Astrocyte of the hippocampus (primary cell): ENCODE results near the gene FLT4.
"Not testable (repeated sequence)": the region's sequence is repeated elsewhere in the genome, so short reads cannot be mapped to it uniquely, and the experiment has no call there.

Experiments used
- DNase-seq: peaks from one replicate; pipeline ENCODE4 v3.0.0; 2011; ENCODE audit warnings: low read depth, low spot score

FLT4 gene

GRCh38 chr5:180649297-180650039 lies at the start of gene FLT4:
TSS of gene FLT4 (minus strand) at chr5:180649600. CDS start at chr5:180649545, 55 bp downstream.
- DNase-seq: no peak

DNA sequence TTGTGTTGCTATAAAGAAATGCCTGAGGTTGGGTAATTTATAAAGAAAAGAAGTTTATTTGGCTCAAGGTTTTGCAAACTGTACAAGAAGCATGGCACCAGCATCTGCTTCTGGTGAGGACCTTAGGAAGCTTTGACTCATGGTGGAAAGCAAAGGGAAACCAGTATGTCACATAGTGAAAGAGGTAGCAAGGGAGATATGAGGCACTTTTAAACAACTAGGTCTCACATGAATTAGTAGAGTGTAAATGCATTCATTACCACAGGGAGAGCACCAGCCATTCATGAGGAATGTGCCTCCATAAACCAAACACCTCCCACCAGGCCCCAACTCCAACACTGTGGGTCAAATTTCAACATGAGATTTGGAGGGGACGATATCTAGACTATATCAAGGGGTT lies 49.6 kb upstream of the FLT4 start:
- DNase-seq: no peak

DNA sequence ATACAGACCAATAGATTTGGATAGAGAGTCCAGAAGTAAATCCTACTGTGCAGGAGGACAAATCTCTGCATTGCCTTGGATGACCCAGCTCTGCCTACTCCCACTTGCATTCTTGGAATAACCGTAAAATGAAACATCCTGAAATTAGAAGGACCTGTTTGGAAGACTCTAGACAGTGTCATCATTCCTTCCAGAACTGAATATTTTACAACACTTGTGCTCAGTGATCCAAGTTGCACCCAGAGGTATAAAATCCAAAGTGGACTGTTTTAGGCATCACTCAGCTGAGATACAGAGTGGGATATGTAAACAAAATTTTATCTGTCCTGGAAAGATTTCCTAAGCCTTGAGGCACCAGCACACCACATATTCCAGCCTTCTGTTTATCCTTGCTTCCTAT lies 46.7 kb upstream of the FLT4 start:
- DNase-seq: no peak

DNA sequence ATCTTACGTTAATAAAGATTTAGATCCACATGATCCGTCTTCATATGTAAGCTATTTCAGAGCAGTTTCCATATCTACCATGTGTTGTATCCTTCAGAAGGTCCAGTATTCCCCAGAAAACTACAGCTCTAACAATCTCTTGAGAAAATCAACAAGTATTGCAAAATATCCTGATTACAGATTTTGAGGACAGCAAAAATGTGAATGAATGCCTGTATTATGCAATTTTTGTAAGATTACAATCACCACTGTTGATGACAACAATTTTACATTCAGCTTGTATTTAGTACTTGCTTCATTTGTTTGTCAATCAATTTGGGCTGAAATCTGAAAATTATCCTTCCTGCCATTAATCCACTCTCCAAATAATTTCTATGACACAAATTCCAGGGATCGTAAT lies 43.0 kb upstream of the FLT4 start:
- no peak for DNase-seq

GRCh38 chr5:180691046-180691445 lies 41.6 kb upstream of the FLT4 start:
- DNase-seq: no peak

GRCh38 chr5:180690562-180690961 lies 41.2 kb upstream of the FLT4 start:
- DNase-seq: no peak

- DNase-seq: no peak
These were observed 40.4 kb upstream of the FLT4 start for GRCh38 chr5:180689775-180690174.

GRCh38 chr5:180689071-180689694 lies 39.8 kb upstream of the FLT4 start:
- no peak for DNase-seq

GRCh38 chr5:180688330-180689070 lies 39.1 kb upstream of the FLT4 start:
- no peak for DNase-seq

DNA sequence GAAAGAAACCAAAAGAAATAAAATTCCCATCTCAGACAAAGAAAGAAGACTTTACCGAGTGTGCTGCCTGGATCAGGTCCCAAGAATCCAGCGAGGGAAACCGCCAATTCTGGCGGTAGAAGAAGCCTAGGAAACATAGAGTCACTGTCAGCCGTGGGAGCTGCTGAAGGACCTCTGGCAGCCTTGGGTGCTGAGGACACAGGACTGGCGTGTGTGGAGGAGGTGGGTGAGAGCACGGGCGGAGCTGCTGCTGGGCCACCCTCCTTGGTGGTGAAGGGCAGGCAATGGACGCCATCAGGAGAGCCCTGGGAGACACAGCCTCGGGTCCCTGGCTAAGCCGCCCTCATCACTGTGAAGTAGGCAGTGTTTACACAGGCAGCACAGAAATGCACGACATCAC lies 37.4 kb upstream of the FLT4 start:
- not testable (repeated sequence) for DNase-seq

DNA sequence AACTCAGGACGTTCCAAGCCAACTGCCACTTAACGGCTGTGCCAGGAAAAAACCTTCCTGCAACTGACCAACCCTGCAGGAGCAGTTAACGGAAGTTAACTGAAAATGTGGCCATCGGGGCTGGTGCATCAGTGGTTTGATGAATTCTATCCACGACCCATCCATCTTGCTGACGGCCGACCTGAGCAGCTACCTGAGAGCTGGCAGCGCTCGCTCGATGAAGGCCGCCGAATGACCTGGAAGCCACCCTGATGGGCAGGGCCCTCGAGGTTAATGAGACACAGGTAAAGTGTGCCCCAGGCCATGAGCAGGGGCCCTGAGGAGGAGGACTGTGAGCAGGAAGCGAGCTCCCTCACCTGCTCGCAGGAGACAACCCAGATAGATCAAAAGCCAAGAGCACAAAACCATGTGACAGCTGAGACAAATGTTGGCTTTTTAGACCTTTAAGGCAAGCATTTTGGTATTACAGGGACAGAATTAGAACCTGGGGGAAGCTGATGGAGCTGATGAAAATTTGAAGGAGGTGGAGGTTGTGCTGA lies 35.3 kb upstream of the FLT4 start:
- no peak for DNase-seq

GRCh38 chr5:180683220-180683922 lies 34.0 kb upstream of the FLT4 start:
- no peak for DNase-seq

DNA sequence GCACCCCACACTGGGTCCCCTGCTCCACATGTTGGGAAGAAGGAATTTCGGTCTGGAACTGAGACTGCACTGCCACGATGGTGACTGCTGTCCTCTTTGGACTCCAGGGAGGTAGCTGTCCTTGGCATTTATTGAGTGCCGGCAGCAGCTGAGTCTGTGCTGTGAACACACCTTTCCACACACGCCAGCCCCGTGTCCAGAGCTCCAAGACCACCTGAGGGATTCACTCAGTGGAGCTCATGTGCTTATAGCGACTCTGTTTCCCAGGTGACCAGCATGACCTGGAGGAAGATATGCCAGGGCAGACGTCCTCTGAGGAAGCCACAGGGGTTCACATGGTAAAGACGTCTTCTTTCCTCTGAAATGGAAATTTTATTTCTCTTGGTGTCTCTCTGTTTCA lies 33.2 kb upstream of the FLT4 start:
- no peak for DNase-seq

DNA sequence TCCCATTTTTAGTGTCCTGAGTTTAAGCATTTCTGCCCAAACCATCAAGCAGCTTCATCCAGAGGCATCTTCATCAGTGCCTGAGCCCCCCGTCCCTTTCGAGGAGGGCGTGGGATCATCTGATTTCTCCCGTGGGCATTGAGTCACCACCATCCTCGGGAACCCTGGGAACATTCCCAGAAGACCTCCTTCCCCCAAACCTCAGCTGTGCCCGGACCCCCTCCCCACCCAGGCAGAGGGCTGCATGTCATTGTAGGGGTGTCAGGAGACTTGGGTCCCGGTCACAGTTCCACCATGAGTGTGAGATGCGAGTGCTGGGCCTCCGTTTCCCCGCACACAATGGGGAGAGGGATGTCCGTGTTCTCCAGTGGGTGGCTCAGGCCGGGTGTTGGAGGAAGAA lies 32.6 kb upstream of the FLT4 start:
- DNase-seq: not testable (repeated sequence)

- DNase-seq: not testable (repeated sequence)
These were observed 28.9 kb upstream of the FLT4 start for GRCh38 chr5:180678319-180678718.

GRCh38 chr5:180675036-180675635 lies 25.7 kb upstream of the FLT4 start:
- DNase-seq: no peak

GRCh38 chr5:180674090-180674475 lies 24.7 kb upstream of the FLT4 start:
- not testable (repeated sequence) for DNase-seq

- DNase-seq: peak; percentile 10
These were observed 24.1 kb upstream of the FLT4 start for GRCh38 chr5:180673371-180674089.

GRCh38 chr5:180671958-180672524 lies 22.6 kb upstream of the FLT4 start:
- DNase-seq: not testable (repeated sequence)
